IMR-90 (cell line): ENCODE data around the gene CNPY1. TPM values are rescaled to one million over a fixed set of nuclear protein-coding genes. Genes with fewer than 3 reads are reported as not detected.

ENCODE experiments used
- ATAC-seq: fragments of 200-7000 bp; cut with Tn5 transposase; 2 replicates; pipeline ENCODE4 v1.9.1; 2020; ENCODE audit warnings: low read depth, mild to moderate bottlenecking, moderate library complexity
- BruUV-seq: library from RNA; stranded (reverse); fragments of 400-500 nt; replicated peaks from 2 replicates; lab custom pipeline; 2021; lab: Mats Ljungman, UMichigan
- CTCF ChIA-PET: fragments of 300-600 bp; formaldehyde crosslinking; extraction: SDS; loops from one replicate; lab custom pipeline; 2021; ENCODE audit warnings: antibody characterized with exemption; lab: Yijun Ruan, JAX
- POLR2A ChIA-PET: fragments of 300-600 bp; sonication (Branson Sonifier 250); formaldehyde crosslinking; loops from one replicate; lab custom pipeline; 2022; ENCODE audit warnings: antibody characterized with exemption; ENCODE audit not compliant: unreplicated experiment; lab: Charles Lee
- DNase-seq: peaks from one replicate; pipeline ENCODE4 v3.0.0; 2013
- H2AFZ ChIP-seq: replicated peaks from 2 replicates; pipeline ENCODE3; 2013; ENCODE audit warnings: low read length, mild to moderate bottlenecking; ENCODE audit not compliant: poor library complexity
- H2AK5ac ChIP-seq: 2 replicates; pipeline ENCODE4 v1.6.1; 2013; ENCODE audit warnings: low read depth, low read length, inconsistent platforms
- H2AK9ac ChIP-seq: replicated peaks from 2 replicates; pipeline ENCODE3; 2013; ENCODE audit warnings: mild to moderate bottlenecking, low read depth, low read length, moderate library complexity; ENCODE audit not compliant: poor library complexity
- H2BK120ac ChIP-seq: 2 replicates; pipeline ENCODE4 v1.6.1; 2013; ENCODE audit warnings: low read depth, low read length, inconsistent platforms
- H2BK15ac ChIP-seq: 3 replicates; pipeline ENCODE4 v1.6.1; 2013; ENCODE audit warnings: low read depth, low read length, inconsistent platforms
- H2BK20ac ChIP-seq: 2 replicates; pipeline ENCODE4 v1.6.1; 2013; ENCODE audit warnings: low read depth, mild to moderate bottlenecking, inconsistent platforms, low read length, moderate library complexity
- H2BK5ac ChIP-seq: 2 replicates; pipeline ENCODE4 v1.6.1; 2013; ENCODE audit warnings: mild to moderate bottlenecking, low read depth, low read length, inconsistent platforms; ENCODE audit not compliant: poor library complexity, severe bottlenecking
- H3K14ac ChIP-seq: replicated peaks from 2 replicates; pipeline ENCODE4 v1.6.1; 2013; ENCODE audit warnings: low read depth, low read length, inconsistent platforms
- H3K18ac ChIP-seq: 2 replicates; pipeline ENCODE4 v1.6.1; 2013; ENCODE audit warnings: low read depth, low read length, control low read depth
- H3K23ac ChIP-seq: 2 replicates; pipeline ENCODE4 v1.6.1; 2013; ENCODE audit warnings: low read depth, low read length, inconsistent platforms
- H3K27ac ChIP-seq: 2 replicates; pipeline ENCODE4 v1.5.1; 2013; ENCODE audit warnings: mild to moderate bottlenecking, control low read depth, low read length; ENCODE audit not compliant: insufficient read depth
- H3K27me3 ChIP-seq: 2 replicates; pipeline ENCODE4 v1.6.1; 2013; ENCODE audit warnings: low read length; ENCODE audit not compliant: control insufficient read depth, insufficient read depth
- H3K36me3 ChIP-seq: 2 replicates; pipeline ENCODE4 v1.6.1; 2013; ENCODE audit warnings: low read length, mixed read lengths; ENCODE audit not compliant: control insufficient read depth, insufficient read depth
- H3K4ac ChIP-seq: 2 replicates; pipeline ENCODE4 v1.6.1; 2013; ENCODE audit warnings: low read depth, low read length, inconsistent platforms
- H3K4me1 ChIP-seq: 2 replicates; pipeline ENCODE4 v1.6.1; 2013; ENCODE audit warnings: low read length, mixed read lengths; ENCODE audit not compliant: control insufficient read depth, insufficient read depth
- H3K4me2 ChIP-seq: 2 replicates; pipeline ENCODE4 v1.6.1; 2013; ENCODE audit warnings: low read depth, mild to moderate bottlenecking, control low read depth, low read length, moderate library complexity
- H3K4me3 ChIP-seq: 2 replicates; pipeline ENCODE4 v1.5.1; 2013; ENCODE audit warnings: low read depth, mild to moderate bottlenecking, control low read depth, low read length, moderate library complexity; ENCODE audit not compliant: insufficient read depth
- H3K56ac ChIP-seq: 2 replicates; pipeline ENCODE4 v1.6.1; 2013; ENCODE audit warnings: low read length, inconsistent platforms; ENCODE audit not compliant: insufficient read depth; ENCODE audit errors: extremely low read depth
- H3K79me1 ChIP-seq, 2 experiments: 2 replicates each; pipeline ENCODE4 v1.6.1; 2013; ENCODE audit warnings: low read length in 2 of 2, inconsistent platforms in 1 of 2, low read depth in 1 of 2
- H3K9ac ChIP-seq: 2 replicates; pipeline ENCODE4 v1.6.1; 2013; ENCODE audit warnings: low read depth, low read length, control low read depth
- H3K9me1 ChIP-seq: 2 replicates; pipeline ENCODE4 v1.6.1; 2013; ENCODE audit warnings: low read length, inconsistent platforms; ENCODE audit not compliant: insufficient read depth
- H3K9me3 ChIP-seq: 2 replicates; pipeline ENCODE4 v1.6.1; 2013; ENCODE audit warnings: low read length; ENCODE audit not compliant: control insufficient read depth, insufficient read depth
- H4K20me1 ChIP-seq: 2 replicates; pipeline ENCODE4 v1.6.1; 2013; ENCODE audit warnings: low read length, inconsistent platforms; ENCODE audit not compliant: insufficient read depth
- H4K5ac ChIP-seq: 2 replicates; pipeline ENCODE4 v1.6.1; 2013; ENCODE audit warnings: mild to moderate bottlenecking, low read depth, low read length, control low read depth
- H4K8ac ChIP-seq, 2 experiments: 2 replicates each; pipeline ENCODE4 v1.6.1; 2013; ENCODE audit warnings: low read depth in 2 of 2, low read length in 2 of 2, control low read depth in 1 of 2, inconsistent platforms in 1 of 2
- H4K91ac ChIP-seq: 2 replicates; pipeline ENCODE4 v1.6.1; 2013; ENCODE audit warnings: low read depth, low read length, inconsistent platforms; ENCODE audit not compliant: insufficient read depth
- CEBPB ChIP-seq: IDR thresholded peaks from 2 replicates; pipeline ENCODE4 v1.6.1; 2012; ENCODE audit warnings: low read depth, low read length, improper control_type of control experiment
- ELK1 ChIP-seq: fragments of 150-350 bp; IDR thresholded peaks from 2 replicates; pipeline ENCODE4 v1.6.1; 2016; ENCODE audit warnings: low read depth, mild to moderate bottlenecking, low read length, moderate library complexity, borderline replicate concordance
- POLR2A ChIP-seq: IDR thresholded peaks from 2 replicates; pipeline ENCODE4 v1.6.1; 2012; ENCODE audit warnings: mild to moderate bottlenecking, low read depth, low read length
- WGBS, 2 experiments: methylation state at CpG; one replicate each; pipeline versions ENCODE4 v1.1.5 to v1.1.7; 2013; ENCODE audit warnings: missing lambda C conversion rate in 2 of 2; ENCODE audit not compliant: insufficient read length in 1 of 2; ENCODE audit errors: extremely low coverage in 2 of 2; 5-methylcytosine and 5-hydroxymethylcytosine counted together
- dilution Hi-C: fragments of 300-500 bp; cut with HindIII; formaldehyde crosslinking; loops from one replicate; pipeline ENCODE4 v1.14.3; 2018; ENCODE audit warnings: low sequenced_read_pairs; ENCODE audit not compliant: unreplicated experiment
- in situ Hi-C: fragments of 300-500 bp; cut with MboI; formaldehyde crosslinking; loops from 3 replicates; pipeline ENCODE4 v1.14.3; 2019; ENCODE audit warnings: low sequenced_read_pairs, inconsistent platforms, mixed read lengths
- intact Hi-C: fragments of 100-400 bp; cut with micrococcal nuclease; formaldehyde crosslinking; loops from 2 replicates; pipeline ENCODE4 v1.10.0; 2022
- polyA plus RNA-seq, 3 experiments: library from polyadenylated mRNA; depleted of rRNA; stranded (reverse); fragments of >200 nt; gene quantifications; 2 replicates each; pipeline ENCODE4 v1.2.3, GENCODE V29; 2012; ENCODE audit warnings: low replicate concordance in 1 of 3
- total RNA-seq: library from RNA; depleted of rRNA; stranded (reverse); fragments of >200 nt; gene quantifications from 2 replicates; pipeline ENCODE4 v1.2.3, GENCODE V29; 2012
- TF ChIP-seq, protein P1 (sequence below): conservative IDR thresholded peaks from 2 replicates; pipeline ENCODE4 v1.5.1; 2012; ENCODE audit warnings: mild to moderate bottlenecking, low read depth, low read length, improper control_type of control experiment

Gene CNPY1
- total and polyA plus RNA-seq, 2 of the 4 experiments (the other 2 are of a cell fraction), result not detected

GRCh38 chr7:155529346-155529745, 17.0 kb downstream of the CNPY1 start:
- Histone ChIP-seq H4K5ac (no peak overlapping the region), H3K4me1 (peaks cover 1% of the 10 kb centered on the region; the same call in 1 of the 2 replicates), H3K9me1 (no peaks in the 10 kb centered on the region), H2AK5ac (no peak overlapping the region), H3K4ac (no peak overlapping the region), H2BK120ac (no peak overlapping the region), H2BK20ac (no peak overlapping the region), H3K23ac (no peak overlapping the region), H3K4me3 (no peak overlapping the region), H4K20me1 (no peaks in the 10 kb centered on the region; the same call in 1 of the 2 replicates), H2BK15ac (no peak overlapping the region), H3K14ac (no peak overlapping the region), H3K18ac (no peak overlapping the region), H2AFZ (no peak overlapping the region), H3K27ac (no peak overlapping the region), H3K9ac (no peak overlapping the region), H3K27me3 (peaks cover 30% of the 10 kb centered on the region), H3K79me1 (no peaks in the 10 kb centered on the region), H4K91ac (no peak overlapping the region), H4K8ac (no peak overlapping the region), H3K36me3 (no peaks in the 10 kb centered on the region), H2AK9ac (no peak overlapping the region), H3K4me2 (no peak overlapping the region), H3K56ac (no peak overlapping the region), H2BK5ac (no peak overlapping the region), H3K9me3 (no peaks in the 10 kb centered on the region)
- intact Hi-C loops, result no loop called here
- CTCF ChIA-PET, result interaction anchor here (0.6 kb wide), 1 partner anchor 19 kb away, joined by 3 read pairs; no protein-coding TSS in a partner anchor
- in situ Hi-C loops, result no loop called here
- dilution Hi-C loops, result no loop called here
- POLR2A ChIA-PET, result no interaction called here
- ATAC-seq (no peak), DNase-seq (no peak)
- WGBS, 2 experiments, result 74% methylated on average over 4 of the region's 4 CpGs; no CpG with 5 or more reads in 1 of the 2 experiments
- BruUV-seq, result no TSS peak
- no peak for TF ChIP-seq CEBPB
- no peak for TF ChIP-seq ELK1
- no peak for TF ChIP-seq POLR2A
- TF ChIP-seq, protein P1, sequence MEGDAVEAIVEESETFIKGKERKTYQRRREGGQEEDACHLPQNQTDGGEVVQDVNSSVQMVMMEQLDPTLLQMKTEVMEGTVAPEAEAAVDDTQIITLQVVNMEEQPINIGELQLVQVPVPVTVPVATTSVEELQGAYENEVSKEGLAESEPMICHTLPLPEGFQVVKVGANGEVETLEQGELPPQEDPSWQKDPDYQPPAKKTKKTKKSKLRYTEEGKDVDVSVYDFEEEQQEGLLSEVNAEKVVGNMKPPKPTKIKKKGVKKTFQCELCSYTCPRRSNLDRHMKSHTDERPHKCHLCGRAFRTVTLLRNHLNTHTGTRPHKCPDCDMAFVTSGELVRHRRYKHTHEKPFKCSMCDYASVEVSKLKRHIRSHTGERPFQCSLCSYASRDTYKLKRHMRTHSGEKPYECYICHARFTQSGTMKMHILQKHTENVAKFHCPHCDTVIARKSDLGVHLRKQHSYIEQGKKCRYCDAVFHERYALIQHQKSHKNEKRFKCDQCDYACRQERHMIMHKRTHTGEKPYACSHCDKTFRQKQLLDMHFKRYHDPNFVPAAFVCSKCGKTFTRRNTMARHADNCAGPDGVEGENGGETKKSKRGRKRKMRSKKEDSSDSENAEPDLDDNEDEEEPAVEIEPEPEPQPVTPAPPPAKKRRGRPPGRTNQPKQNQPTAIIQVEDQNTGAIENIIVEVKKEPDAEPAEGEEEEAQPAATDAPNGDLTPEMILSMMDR, result no peak
